Bronchial epithelial cell (primary cell): Measurements from ENCODE around the gene AGPAT1. TPM values are rescaled to one million over a fixed set of nuclear protein-coding genes. Genes with fewer than 3 reads are reported as not detected.

Source experiments
- DNase-seq: peaks from one replicate; pipeline ENCODE4 v3.0.0-alpha.2; 2010; ENCODE audit warnings: low read depth
- FAIRE-seq: peaks from 2 replicates; lab custom pipeline; 2011; peaks lifted over from hg19 to GRCh38; lab: Jason Lieb, UNC
- H3K27me3 ChIP-seq: 2 replicates; pipeline ENCODE4 v1.5.1; 2011; ENCODE audit warnings: low read length; ENCODE audit not compliant: control insufficient read depth, insufficient read depth
- H3K36me3 ChIP-seq: 2 replicates; pipeline ENCODE4 v1.5.1; 2011; ENCODE audit warnings: low read length; ENCODE audit not compliant: control insufficient read depth, insufficient read depth
- H3K4me3 ChIP-seq: 2 replicates; pipeline ENCODE4 v1.5.1; 2011; ENCODE audit warnings: mild to moderate bottlenecking, low read depth, low read length, control low read depth
- CTCF ChIP-seq: IDR thresholded peaks from 2 replicates; pipeline ENCODE4 v1.5.1; 2011; ENCODE audit warnings: mild to moderate bottlenecking, moderate library complexity, low read length, control low read depth, inconsistent platforms; ENCODE audit not compliant: insufficient read depth, severe bottlenecking
- total RNA-seq: library from RNA; depleted of rRNA; stranded (reverse); fragments of >200 nt; gene quantifications from 2 replicates; pipeline ENCODE4 v1.2.1, GENCODE V29; 2014

The AGPAT1 gene
- total RNA-seq, 1 donor from 2014 or later, result 5.8 TPM

GRCh38 chr6:32176476-32177182 is 745 bp upstream of the AGPAT1 start:
- no peak for TF ChIP-seq CTCF
- peaks cover 6% of the 10 kb centered on the region for H3K36me3 ChIP-seq
- peak overlapping the region; percentile 73 for H3K4me3 ChIP-seq
- FAIRE-seq (no peak), DNase-seq (peak; percentile 91)
- H3K27me3 ChIP-seq, result no peaks in the 10 kb centered on the region

DNA sequence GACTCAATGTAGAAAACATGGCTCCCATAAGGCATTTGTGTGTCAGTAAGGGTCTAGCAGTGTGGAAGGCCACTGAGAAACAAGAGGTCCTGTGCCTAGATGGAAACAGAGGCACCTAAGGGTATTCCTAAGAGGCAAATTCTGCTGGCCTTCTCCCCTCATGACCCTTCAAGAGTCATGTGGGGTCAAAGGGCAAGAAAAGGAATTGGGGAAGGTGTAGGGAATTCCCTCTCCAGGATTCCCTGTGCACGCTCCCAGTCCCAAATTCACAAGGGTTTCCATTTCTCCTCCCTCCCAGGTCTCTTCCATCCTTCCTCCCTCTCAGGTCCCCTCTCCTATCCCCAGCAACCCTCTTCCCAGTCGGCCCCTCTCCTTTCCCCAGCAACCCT is 568 bp downstream of the AGPAT1 start:
- no peak for TF ChIP-seq CTCF
- peak overlapping the region; percentile 73 for H3K4me3 ChIP-seq
- peaks cover 8% of the 10 kb centered on the region for H3K36me3 ChIP-seq
- no peaks in the 10 kb centered on the region for H3K27me3 ChIP-seq
- DNase-seq (no peak), FAIRE-seq (no peak)

DNA sequence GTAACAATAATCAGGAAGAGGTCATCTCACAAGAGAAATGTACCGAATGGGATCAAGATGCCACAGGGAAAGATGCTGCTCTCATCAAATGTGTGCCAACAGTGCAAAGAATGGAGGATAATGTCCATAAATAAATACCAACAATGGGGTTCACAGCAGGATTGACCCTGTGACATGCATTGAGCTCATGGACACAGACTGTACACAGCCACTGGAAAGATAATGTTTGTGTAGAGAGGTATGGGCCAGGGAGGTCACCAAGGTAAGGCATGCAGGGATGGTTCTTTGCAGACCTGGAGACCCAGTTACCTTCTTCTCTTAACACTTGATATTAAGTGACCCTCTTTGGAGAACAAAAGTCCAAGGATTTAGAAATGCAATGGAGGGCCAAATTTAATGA is 1.5 kb downstream of the AGPAT1 start:
- no peaks in the 10 kb centered on the region for H3K27me3 ChIP-seq
- no peak overlapping the region for H3K4me3 ChIP-seq
- DNase-seq (no peak), FAIRE-seq (no peak)
- H3K36me3 ChIP-seq, result peaks cover 13% of the 10 kb centered on the region
- TF ChIP-seq CTCF, result no peak

DNA sequence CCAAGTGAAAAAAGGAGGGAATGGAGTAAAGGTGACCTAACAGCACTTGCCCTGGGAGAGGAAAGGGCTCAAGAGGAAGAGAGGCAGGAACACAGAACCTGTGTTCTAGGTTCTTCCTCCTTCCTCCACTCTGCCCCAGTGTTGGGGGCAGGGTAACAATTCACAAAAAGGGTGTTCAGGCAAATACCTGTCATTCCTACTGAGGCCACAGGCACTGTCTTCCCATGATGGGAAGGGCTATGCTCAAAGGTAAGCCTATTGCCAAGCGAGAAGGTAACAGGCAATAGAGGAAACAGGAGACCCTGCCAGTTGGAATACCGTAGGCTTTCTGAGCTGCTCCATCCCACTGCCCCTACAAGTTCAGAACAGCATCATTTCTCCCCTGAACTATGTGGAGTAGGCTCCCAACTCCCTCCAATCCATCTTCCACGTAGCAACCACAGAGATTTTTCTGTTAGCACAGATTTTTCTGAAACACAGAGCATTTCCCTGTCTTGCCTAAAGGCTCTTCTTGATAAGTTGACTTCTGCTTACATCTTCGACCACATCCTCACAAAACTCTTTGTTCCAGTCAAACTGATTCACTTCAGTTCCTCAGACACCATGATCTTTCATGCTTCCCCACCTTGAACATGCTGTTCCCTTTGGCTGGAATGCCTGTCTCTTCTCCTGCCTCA is 2.7 kb downstream of the AGPAT1 start:
- TF ChIP-seq CTCF, result no peak
- H3K27me3 ChIP-seq, result no peaks in the 10 kb centered on the region
- H3K4me3 ChIP-seq, result no peak overlapping the region
- H3K36me3 ChIP-seq, result peaks cover 13% of the 10 kb centered on the region
- DNase-seq (no peak), FAIRE-seq (no peak)

GRCh38 chr6:32171234-32171633 is 4.7 kb downstream of the AGPAT1 start:
- Histone ChIP-seq H3K27me3 (no peaks in the 10 kb centered on the region), H3K36me3 (peaks cover 15% of the 10 kb centered on the region), H3K4me3 (no peak overlapping the region)
- FAIRE-seq, result no peak
- TF ChIP-seq CTCF, result no peak
- DNase-seq, result no peak
